H1 (cell line): Measurements from ENCODE around the gene LRRC40. TPM values are rescaled to one million over a fixed set of nuclear protein-coding genes. Genes with fewer than 3 reads are reported as not detected.
"Not testable (repeated sequence)": the region's sequence is repeated elsewhere in the genome, so short reads cannot be mapped to it uniquely, and the experiment has no call there.

Experiments used
- CTCF ChIA-PET: fragments of 300-600 bp; sonication (Branson Sonifier 250); formaldehyde crosslinking; loops from one replicate; lab custom pipeline; 2021; ENCODE audit not compliant: partially characterized antibody; lab: Charles Lee
- POLR2A ChIA-PET: fragments of 300-600 bp; sonication (Branson Sonifier 250); formaldehyde crosslinking; loops from one replicate; lab custom pipeline; 2021; ENCODE audit warnings: inconsistent platforms; ENCODE audit not compliant: partially characterized antibody; lab: Charles Lee
- DNase-seq, 2 experiments: peaks; one replicate each; pipeline versions ENCODE4 v3.0.0 to v3.0.0-alpha.2; 2010 to 2022; ENCODE audit warnings: low spot score in 2 of 2, low read depth in 1 of 2, mixed read lengths in 1 of 2
- FAIRE-seq: peaks from 2 replicates; lab custom pipeline; 2011; peaks lifted over from hg19 to GRCh38; lab: Jason Lieb, UNC
- H2AFZ ChIP-seq: 2 replicates; pipeline ENCODE4 v1.8.1; 2012; ENCODE audit warnings: low read length, inconsistent platforms
- H2AK5ac ChIP-seq: 2 replicates; pipeline ENCODE4 v1.6.1; 2013; ENCODE audit warnings: low read depth, low read length
- H2BK120ac ChIP-seq: replicated peaks from 2 replicates; pipeline ENCODE3; 2013; ENCODE audit warnings: low read depth, low read length, inconsistent platforms
- H2BK12ac ChIP-seq: 2 replicates; pipeline ENCODE4 v1.6.1; 2013; ENCODE audit warnings: low read depth, low read length
- H2BK15ac ChIP-seq: 2 replicates; pipeline ENCODE4 v1.6.1; 2013; ENCODE audit warnings: low read length
- H2BK20ac ChIP-seq: 2 replicates; pipeline ENCODE4 v1.6.1; 2013; ENCODE audit warnings: low read length
- H2BK5ac ChIP-seq: 2 replicates; pipeline ENCODE4 v1.6.1; 2013; ENCODE audit warnings: low read depth, low read length
- H3K14ac ChIP-seq: 2 replicates; pipeline ENCODE4 v1.6.1; 2013; ENCODE audit warnings: inconsistent platforms; ENCODE audit not compliant: insufficient read length
- H3K18ac ChIP-seq: 2 replicates; pipeline ENCODE4 v1.6.1; 2013; ENCODE audit warnings: low read length; ENCODE audit errors: extremely low read depth
- H3K23ac ChIP-seq: 2 replicates; pipeline ENCODE4 v1.6.1; 2013; ENCODE audit warnings: inconsistent platforms; ENCODE audit not compliant: insufficient read length
- H3K23me2 ChIP-seq: 2 replicates; pipeline ENCODE4 v1.6.1; 2013; ENCODE audit warnings: low read depth, low read length
- H3K27ac ChIP-seq: 2 replicates; pipeline ENCODE4 v1.6.1; 2011; ENCODE audit warnings: low read depth, low read length, inconsistent platforms
- H3K27me3 ChIP-seq, 4 experiments: replicated peaks in 1 of 4; 1 replicate in 1 of 4; 2 replicates in 3 of 4; pipeline versions ENCODE4 v1.6.1 to v1.8.1; 2011 to 2013; ENCODE audit warnings: low read length in 3 of 4, mild to moderate bottlenecking in 3 of 4, inconsistent platforms in 2 of 4, mixed read lengths in 2 of 4, moderate library complexity in 1 of 4; ENCODE audit not compliant: control insufficient read depth in 3 of 4, insufficient read depth in 3 of 4; ENCODE audit errors: extremely low read depth in 1 of 4
- H3K36me3 ChIP-seq, 4 experiments: 2 replicates each; pipeline versions ENCODE4 v1.6.1 to v1.8.1; 2011 to 2013; ENCODE audit warnings: mild to moderate bottlenecking in 4 of 4, low read length in 3 of 4, moderate library complexity in 2 of 4, control low read depth in 1 of 4, inconsistent platforms in 1 of 4; ENCODE audit not compliant: insufficient read depth in 4 of 4, control insufficient read depth in 2 of 4
- H3K4ac ChIP-seq: replicated peaks from 2 replicates; pipeline ENCODE3; 2013; ENCODE audit warnings: low read length, low read depth, mixed read lengths, inconsistent platforms; ENCODE audit not compliant: insufficient read length
- H3K4me1 ChIP-seq, 4 experiments: replicated peaks in 1 of 4; 1 replicate in 1 of 4; 2 replicates in 3 of 4; pipeline versions ENCODE4 v1.6.1 to v1.8.1; 2011 to 2013; ENCODE audit warnings: low read length in 3 of 4, inconsistent platforms in 2 of 4, mixed read lengths in 1 of 4; ENCODE audit not compliant: insufficient read depth in 4 of 4, control insufficient read depth in 3 of 4
- H3K4me2 ChIP-seq, 2 experiments: 2 replicates each; pipeline versions ENCODE4 v1.6.1 to v1.8.1; 2011 to 2013; ENCODE audit warnings: low read depth in 2 of 2, low read length in 2 of 2, control low read depth in 1 of 2, inconsistent platforms in 1 of 2, mild to moderate bottlenecking in 1 of 2; ENCODE audit not compliant: insufficient read depth in 1 of 2
- H3K4me3 ChIP-seq, 4 experiments: fragments of 200-600, 300-600 bp in 1 of 4; sonication (generic), shearing (Covaris generic), sonication (Bioruptor Twin) in 1 of 4; 2 replicates each; pipeline versions ENCODE4 v1.5.1 to v1.8.1; 2011 to 2016; ENCODE audit warnings: low read length in 4 of 4, low read depth in 3 of 4, control low read depth in 2 of 4, inconsistent platforms in 2 of 4, mild to moderate bottlenecking in 2 of 4, mixed read lengths in 1 of 4, moderate library complexity in 1 of 4; ENCODE audit not compliant: insufficient read depth in 2 of 4; ENCODE audit errors: extremely low read depth in 1 of 4
- H3K56ac ChIP-seq: replicated peaks from 2 replicates; pipeline ENCODE3; 2013; ENCODE audit warnings: low read depth, mild to moderate bottlenecking, mixed read lengths, low read length, inconsistent platforms; ENCODE audit not compliant: insufficient read length
- H3K79me1 ChIP-seq: 2 replicates; pipeline ENCODE4 v1.6.1; 2013; ENCODE audit warnings: low read depth, low read length, control low read depth
- H3K79me2 ChIP-seq, 2 experiments: 2 replicates each; pipeline versions ENCODE4 v1.6.1 to v1.8.1; 2012 to 2013; ENCODE audit warnings: low read length in 2 of 2, mild to moderate bottlenecking in 2 of 2, inconsistent platforms in 1 of 2; ENCODE audit not compliant: insufficient read depth in 2 of 2, control insufficient read depth in 1 of 2
- H3K9ac ChIP-seq, 4 experiments: replicated peaks in 1 of 4; 1 replicate in 1 of 4; 2 replicates in 3 of 4; pipeline versions ENCODE4 v1.6.1 to v1.8.1; 2011 to 2013; ENCODE audit warnings: low read depth in 3 of 4, low read length in 3 of 4, control low read depth in 2 of 4, mild to moderate bottlenecking in 2 of 4, moderate library complexity in 2 of 4, inconsistent platforms in 1 of 4; ENCODE audit errors: extremely low read depth in 1 of 4
- H3K9me3 ChIP-seq, 2 experiments: 2 replicates each; pipeline versions ENCODE4 v1.6.1 to v1.8.1; 2012 to 2013; ENCODE audit warnings: mild to moderate bottlenecking in 2 of 2, moderate library complexity in 2 of 2, control low read depth in 1 of 2, inconsistent platforms in 1 of 2, low read depth in 1 of 2, low read length in 1 of 2, mixed read lengths in 1 of 2; ENCODE audit not compliant: insufficient read depth in 2 of 2
- H4K20me1 ChIP-seq, 2 experiments: replicated peaks in 1 of 2; 2 replicates each; pipeline versions ENCODE3 to v1.8.1; 2011 to 2013; ENCODE audit warnings: inconsistent platforms in 2 of 2, low read length in 2 of 2, mild to moderate bottlenecking in 1 of 2; ENCODE audit not compliant: insufficient read depth in 2 of 2, control insufficient read depth in 1 of 2
- H4K5ac ChIP-seq: 2 replicates; pipeline ENCODE4 v1.6.1; 2013; ENCODE audit warnings: low read length, low read depth, mixed read lengths, inconsistent platforms; ENCODE audit not compliant: insufficient read length
- H4K8ac ChIP-seq: 2 replicates; pipeline ENCODE4 v1.8.0; 2013; ENCODE audit warnings: mild to moderate bottlenecking, moderate library complexity, low read length, inconsistent platforms; ENCODE audit not compliant: insufficient read depth; ENCODE audit errors: extremely low read depth
- H4K91ac ChIP-seq: replicated peaks from 2 replicates; pipeline ENCODE3; 2013; ENCODE audit warnings: low read length, mixed read lengths, inconsistent platforms; ENCODE audit not compliant: insufficient read length
- WGBS, 2 experiments: shearing (Covaris generic) in 1 of 2; methylation state at CpG; one replicate each; pipeline versions ENCODE4 v1.1.6 to v1.1.7; 2013 to 2015; ENCODE audit warnings: low lambda C conversion rate in 2 of 2, mixed read lengths in 2 of 2, inconsistent platforms in 1 of 2, low coverage in 1 of 2, missing lambda C conversion rate in 1 of 2; ENCODE audit not compliant: insufficient replicate concordance in 2 of 2, insufficient coverage in 1 of 2, insufficient read length in 1 of 2; ENCODE audit errors: extremely low coverage in 1 of 2, missing lambda C conversion rate in 1 of 2; 5-methylcytosine and 5-hydroxymethylcytosine counted together
- polyA plus RNA-seq, 7 experiments: library from polyadenylated mRNA; depleted of rRNA in 3 of 7; stranded (reverse) in 5 of 7; unstranded in 2 of 7; fragments of >200 nt in 5 of 7; fragments of 200-250 nt in 2 of 7; gene quantifications; 1 replicate in 5 of 7; 2 replicates in 1 of 7; 4 replicates in 1 of 7; pipeline versions ENCODE4 v1.2.1 to v1.2.3, GENCODE V29; 2011 to 2013; ENCODE audit warnings: missing spikeins in 2 of 7, mixed read lengths in 2 of 7
- total RNA-seq: library from RNA; stranded (reverse); fragmentation: NEBNext Ultra II Directional; extraction: Animal tissue kit (Norgen Biotek cat#: 25700); gene quantifications from 2 replicates; pipeline ENCODE4 v1.2.1, GENCODE V29; 2021

Gene LRRC40
- total and polyA plus RNA-seq, 2 of the 8 experiments (the other 6 are each of a cell fraction or from before 2014, with no cell fraction given) = 13.4 to 30.8 TPM

DNA sequence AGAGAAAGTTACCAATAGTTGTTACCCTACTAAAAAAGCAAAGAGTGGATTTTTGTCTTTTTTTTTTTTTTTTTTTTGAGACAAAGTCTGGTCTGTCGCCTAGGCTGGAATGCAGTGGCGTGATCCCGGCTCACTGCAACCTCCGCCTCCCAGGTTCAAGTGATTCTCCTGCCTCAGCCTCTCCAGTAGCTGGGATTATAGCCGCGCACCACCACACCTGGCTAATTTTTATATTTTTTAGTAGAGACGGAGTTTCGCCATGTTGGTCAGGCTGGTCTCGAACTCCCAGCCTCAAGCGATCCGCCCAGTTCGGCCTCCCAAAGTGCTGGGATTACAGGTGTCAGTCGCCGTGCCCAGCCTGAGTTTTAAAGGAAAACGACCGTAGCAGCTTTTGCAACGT, 1.5 kb upstream of the LRRC40 start:
- not testable (repeated sequence) for DNase-seq

More for the DNA sequence above, 1.5 kb upstream of the LRRC40 start:
- H3K27me3 ChIP-seq, H3K14ac ChIP-seq, H3K4me1 ChIP-seq, H2BK12ac ChIP-seq, H3K27ac ChIP-seq, H3K9me3 ChIP-seq, H3K79me1 ChIP-seq, H4K5ac ChIP-seq, H3K18ac ChIP-seq, H2AFZ ChIP-seq, H4K8ac ChIP-seq, H2BK120ac ChIP-seq, H3K56ac ChIP-seq, H4K20me1 ChIP-seq, H2BK20ac ChIP-seq, H3K23ac ChIP-seq, H2BK15ac ChIP-seq, H3K4ac ChIP-seq, H2AK5ac ChIP-seq, H3K23me2 ChIP-seq, H2BK5ac ChIP-seq, FAIRE-seq, H3K36me3 ChIP-seq, H4K91ac ChIP-seq: not testable (repeated sequence)
- Histone ChIP-seq H3K4me2 (peak overlapping the region; percentile 64 to 72; a peak in 3 of 4 replicates), H3K9ac (0 out of 7 replicates have a peak overlapping the region, but pooled peaks of 1 of the 4 experiments have one; percentile 98), H3K79me2 (peaks cover 13 to 98% of the 10 kb centered on the region in 2 experiments), H3K4me3 (peak overlapping the region; percentile 84 to 99 (median 95); a peak in 6 of 8 replicates)
- POLR2A ChIA-PET = interaction anchor here (2.2 to 8.5 kb wide), 2 partner anchors 10 to 14 kb away, joined by 9 to 67 read pairs; partner anchors contain the start of gene SRSF11
- CTCF ChIA-PET = interaction anchor here (0.5 to 1.0 kb wide), 3 partner anchors 225 to 759 kb away, joined by 3 to 4 read pairs (median 3); no protein-coding TSS in a partner anchor
- 88% methylated on average over 14 of the region's 17 CpGs; no CpG with 5 or more reads in 1 of the 2 experiments for WGBS, 2 experiments
